PFSK-1 (cell line): ENCODE results near the gene PTCD1.

Source experiments
- FOXP2 ChIP-seq: optimal IDR thresholded peaks from 2 replicates; pipeline ENCODE3; 2011; ENCODE audit warnings: borderline replicate concordance, control low read depth, inconsistent platforms; ENCODE audit not compliant: insufficient read depth; ENCODE audit errors: extremely low read length, extremely low read depth
- POLR2AphosphoS5 ChIP-seq: IDR thresholded peaks from 2 replicates; pipeline ENCODE4 v1.6.1; 2012; ENCODE audit warnings: low read depth, mild to moderate bottlenecking, control low read depth, low read length, moderate library complexity
- REST ChIP-seq, 2 experiments: IDR thresholded peaks; 2 replicates each; pipeline versions ENCODE4 v1.6.1 to v1.8.0; 2011 to 2012; ENCODE audit warnings: low read depth in 2 of 2, low read length in 2 of 2, control low read depth in 1 of 2, inconsistent platforms in 1 of 2, mild to moderate bottlenecking in 1 of 2, moderate library complexity in 1 of 2; ENCODE audit not compliant: insufficient read depth in 1 of 2
- SIN3A ChIP-seq: IDR thresholded peaks from 2 replicates; pipeline ENCODE4 v1.6.1; 2012; ENCODE audit warnings: mild to moderate bottlenecking, low read length, moderate library complexity, borderline replicate concordance; ENCODE audit not compliant: insufficient read depth
- TAF1 ChIP-seq: IDR thresholded peaks from 2 replicates; pipeline ENCODE4 v1.6.1; 2012; ENCODE audit warnings: low read length, control low read depth, borderline replicate concordance; ENCODE audit not compliant: insufficient read depth

Gene PTCD1

DNA sequence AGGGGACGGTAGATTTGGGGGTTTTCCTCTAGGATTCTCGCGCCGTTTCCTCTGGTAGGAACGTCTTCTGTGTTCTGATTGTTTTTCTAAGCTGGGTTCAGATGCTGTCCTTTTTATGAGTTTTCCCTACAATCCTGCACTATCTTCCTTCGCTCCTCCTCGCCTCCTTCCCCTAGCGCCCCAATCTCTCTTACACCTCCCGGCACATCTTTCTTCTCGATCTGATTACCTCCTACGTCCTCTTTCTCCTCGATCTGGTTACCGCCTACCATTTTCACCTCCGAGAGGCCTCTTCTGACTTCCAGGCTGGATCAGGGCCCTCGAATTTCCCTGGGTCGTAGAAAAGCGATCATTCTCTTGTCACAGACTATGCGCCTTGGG is 29.4 kb downstream of the PTCD1 start:
- TF ChIP-seq FOXP2 (no peak), REST (IDR thresholded peaks at IDR 0.05; ENCODE audit: insufficient read depth in 1 of 2, low read depth in 2 of 2, low read length in 2 of 2) (no peak), POLR2AphosphoS5 (no peak), SIN3A (0 out of 2 replicates have a peak, but pooled peaks have one; percentile 35), TAF1 (no peak)

- 0 out of 4 replicates have a peak, but pooled peaks of 1 of the 2 experiments have one; percentile 31 for TF ChIP-seq REST (IDR thresholded peaks at IDR 0.05; ENCODE audit: insufficient read depth in 1 of 2, low read depth in 2 of 2, low read length in 2 of 2)
- peak; percentile 55; the same call in 1 of the 2 replicates for TF ChIP-seq TAF1
- 0 out of 2 replicates have a peak, but pooled peaks have one; percentile 21 for TF ChIP-seq SIN3A
- TF ChIP-seq FOXP2: peak; percentile 76
- peak; percentile 38; the same call in 1 of the 2 replicates for TF ChIP-seq POLR2AphosphoS5
Measured at GRCh38 chr7:99408379-99409191, 30.0 kb downstream of the PTCD1 start, which contains the start of the genes BUD31 and PDAP1. Gene BUD31, plus strand, starts transcription at chr7:99408969. Its CDS starts 2,124 bp downstream, at chr7:99411093. Gene PDAP1, minus strand, starts transcription at chr7:99408597. Its CDS starts 49 bp downstream, at chr7:99408548.

- TF ChIP-seq REST (IDR thresholded peaks at IDR 0.05; ENCODE audit: insufficient read depth in 1 of 2, low read depth in 2 of 2, low read length in 2 of 2) (no peak), FOXP2 (no peak), SIN3A (peak; percentile 34; the same call in 1 of the 2 replicates)
Measured at GRCh38 chr7:99407872-99408378, 30.7 kb downstream of the PTCD1 start.

DNA sequence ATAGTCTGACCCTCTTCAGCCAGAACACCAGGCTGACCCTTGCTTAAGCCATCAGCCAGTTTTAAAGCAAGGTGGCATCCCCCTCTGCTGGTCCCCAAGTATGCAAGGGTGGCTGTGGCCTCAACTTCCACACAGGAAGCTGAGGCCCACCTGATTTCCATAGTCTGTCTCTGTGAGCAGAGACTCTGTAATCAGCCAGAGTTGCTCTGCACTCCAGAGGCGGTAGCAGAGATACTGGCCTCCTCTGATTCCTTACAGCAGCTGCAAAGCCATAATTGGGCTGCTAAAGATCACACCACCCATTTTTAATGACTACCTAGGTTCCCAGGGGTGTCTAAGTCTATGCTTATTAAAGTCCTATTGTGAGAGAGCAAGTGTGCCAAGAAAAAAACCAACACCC is 32.0 kb downstream of the PTCD1 start:
- TF ChIP-seq TAF1 (no peak), FOXP2 (no peak), REST (IDR thresholded peaks at IDR 0.05; ENCODE audit: insufficient read depth in 1 of 2, low read depth in 2 of 2, low read length in 2 of 2) (no peak), SIN3A (no peak), POLR2AphosphoS5 (no peak)
